Osteoblast (primary cell): ENCODE data around the gene FOLR2. TPM values are rescaled to one million over a fixed set of nuclear protein-coding genes. Genes with fewer than 3 reads are reported as not detected.
"Not testable (repeated sequence)": the region's sequence is repeated elsewhere in the genome, so short reads cannot be mapped to it uniquely, and the experiment has no call there.

Experiments used
- DNase-seq: peaks from one replicate; pipeline ENCODE4 v3.0.0; 2011; ENCODE audit warnings: low spot score, mixed read lengths; ENCODE audit not compliant: insufficient read length; ENCODE audit errors: missing footprints
- H2AFZ ChIP-seq: 2 replicates; pipeline ENCODE4 v1.6.0; 2011; ENCODE audit warnings: mild to moderate bottlenecking, low read length
- H3K27ac ChIP-seq: 2 replicates; pipeline ENCODE4 v1.5.1; 2011; ENCODE audit warnings: mild to moderate bottlenecking, low read depth, low read length, moderate library complexity
- H3K27me3 ChIP-seq: 2 replicates; pipeline ENCODE4 v1.6.0; 2012; ENCODE audit warnings: mild to moderate bottlenecking, control low read depth, inconsistent platforms, low read length, moderate library complexity; ENCODE audit not compliant: insufficient read depth
- H3K36me3 ChIP-seq: 2 replicates; pipeline ENCODE4 v1.5.1; 2011; ENCODE audit warnings: mild to moderate bottlenecking, low read length, control low read depth, moderate library complexity; ENCODE audit not compliant: insufficient read depth
- H3K4me1 ChIP-seq: 2 replicates; pipeline ENCODE4 v1.5.1; 2011; ENCODE audit warnings: mild to moderate bottlenecking, low read length, control low read depth, moderate library complexity; ENCODE audit not compliant: insufficient read depth
- H3K4me2 ChIP-seq: 2 replicates; pipeline ENCODE4 v1.6.0; 2011; ENCODE audit warnings: mild to moderate bottlenecking, low read length; ENCODE audit not compliant: insufficient read depth
- H3K4me3 ChIP-seq: fragments of 200-600 bp; sonication (generic); 3 replicates; pipeline ENCODE4 v1.5.1; 2012; ENCODE audit warnings: mild to moderate bottlenecking, low read length, inconsistent platforms; ENCODE audit not compliant: insufficient read depth
- H3K79me2 ChIP-seq: 2 replicates; pipeline ENCODE4 v1.6.0; 2012; ENCODE audit warnings: mild to moderate bottlenecking, low read length, control low read depth, inconsistent platforms; ENCODE audit not compliant: insufficient read depth
- H3K9me3 ChIP-seq: 2 replicates; pipeline ENCODE4 v1.5.1; 2011; ENCODE audit warnings: low read depth, low read length, control low read depth
- H4K20me1 ChIP-seq: 2 replicates; pipeline ENCODE4 v1.6.0; 2012; ENCODE audit warnings: mild to moderate bottlenecking, low read length, control low read depth; ENCODE audit not compliant: insufficient read depth
- CTCF ChIP-seq: IDR thresholded peaks from 2 replicates; pipeline ENCODE4 v1.5.1; 2011; ENCODE audit warnings: mild to moderate bottlenecking, low read depth, low read length, moderate library complexity; ENCODE audit errors: extremely low read depth
- total RNA-seq: library from RNA; depleted of rRNA; stranded (reverse); fragments of >200 nt; gene quantifications from 2 replicates; pipeline ENCODE4 v1.2.3, GENCODE V29; 2012

FOLR2 gene
- total RNA-seq, 1 donor = not detected

GRCh38 chr11:72174302-72175070 lies 42.1 kb upstream of the FOLR2 start:
- Histone ChIP-seq H3K4me1 (no peaks in the 10 kb centered on the region), H2AFZ (no peak overlapping the region), H3K36me3 (no peaks in the 10 kb centered on the region), H4K20me1 (no peaks in the 10 kb centered on the region), H3K9me3 (no peaks in the 10 kb centered on the region), H3K27ac (no peak overlapping the region), H3K79me2 (no peaks in the 10 kb centered on the region), H3K4me3 (no peak overlapping the region), H3K27me3 (no peaks in the 10 kb centered on the region), H3K4me2 (no peak overlapping the region)
- TF ChIP-seq CTCF = no peak
- no peak for DNase-seq

- TF ChIP-seq CTCF = no peak
- Histone ChIP-seq H3K4me3 (no peak overlapping the region), H3K27me3 (peaks cover 6% of the 10 kb centered on the region), H4K20me1 (no peaks in the 10 kb centered on the region), H3K4me2 (no peak overlapping the region), H3K36me3 (no peaks in the 10 kb centered on the region), H3K4me1 (peaks cover 8% of the 10 kb centered on the region), H3K79me2 (no peaks in the 10 kb centered on the region), H3K27ac (no peak overlapping the region), H2AFZ (no peak overlapping the region), H3K9me3 (no peaks in the 10 kb centered on the region)
- no peak for DNase-seq
Observed at GRCh38 chr11:72177656-72178055, 38.9 kb upstream of the FOLR2 start.

GRCh38 chr11:72179049-72179803 lies 37.4 kb upstream of the FOLR2 start:
- Histone ChIP-seq H3K27me3 (peaks cover 6% of the 10 kb centered on the region), H2AFZ (no peak overlapping the region), H3K36me3 (no peaks in the 10 kb centered on the region), H3K4me1 (peaks cover 11% of the 10 kb centered on the region), H3K4me2 (no peak overlapping the region), H4K20me1 (no peaks in the 10 kb centered on the region), H3K27ac (no peak overlapping the region), H3K9me3 (no peaks in the 10 kb centered on the region), H3K4me3 (no peak overlapping the region), H3K79me2 (no peaks in the 10 kb centered on the region)
- DNase-seq = no peak
- no peak for TF ChIP-seq CTCF

- Histone ChIP-seq H4K20me1 (no peaks in the 10 kb centered on the region), H3K79me2 (no peaks in the 10 kb centered on the region), H3K4me1 (peaks cover 11% of the 10 kb centered on the region), H3K4me2 (no peak overlapping the region), H3K27me3 (peaks cover 6% of the 10 kb centered on the region), H3K9me3 (no peaks in the 10 kb centered on the region), H2AFZ (no peak overlapping the region), H3K27ac (no peak overlapping the region), H3K36me3 (no peaks in the 10 kb centered on the region), H3K4me3 (no peak overlapping the region)
- peak; percentile 78 for DNase-seq
- no peak for TF ChIP-seq CTCF
Observed at GRCh38 chr11:72179804-72180396, 36.7 kb upstream of the FOLR2 start.

- not testable (repeated sequence) for H2AFZ ChIP-seq, H4K20me1 ChIP-seq, H3K36me3 ChIP-seq, H3K4me2 ChIP-seq, H3K27me3 ChIP-seq, H3K4me3 ChIP-seq, DNase-seq, H3K9me3 ChIP-seq, H3K27ac ChIP-seq, H3K79me2 ChIP-seq
- peaks cover 11% of the 10 kb centered on the region for H3K4me1 ChIP-seq
Observed at GRCh38 chr11:72180892-72181552, 35.6 kb upstream of the FOLR2 start.
